WERI-Rb-1 (cell line): ENCODE results near the gene FOXP4.

Experiments
- DNase-seq: peaks from one replicate; pipeline ENCODE4 v3.0.0-alpha.2; 2020
- H3K27ac ChIP-seq: fragments of 250-450 bp; sonication (Bioruptor Pico); 2 replicates; pipeline ENCODE4 v1.5.1; 2020; ENCODE audit warnings: mild to moderate bottlenecking, moderate library complexity
- H3K27me3 ChIP-seq: fragments of 250-450 bp; sonication (Bioruptor Pico); 2 replicates; pipeline ENCODE4 v1.5.1; 2021; ENCODE audit warnings: mild to moderate bottlenecking, low read depth, moderate library complexity; ENCODE audit not compliant: insufficient read depth, severe bottlenecking
- H3K36me3 ChIP-seq: fragments of 250-450 bp; sonication (Bioruptor Pico); 2 replicates; pipeline ENCODE4 v1.5.1; 2020; ENCODE audit warnings: mild to moderate bottlenecking, moderate library complexity
- H3K4me3 ChIP-seq: 2 replicates; pipeline ENCODE4 v1.5.1; 2011; ENCODE audit warnings: low read depth, mild to moderate bottlenecking, control low read depth, low read length
- H3K9me3 ChIP-seq: fragments of 250-450 bp; sonication (Bioruptor Pico); 2 replicates; pipeline ENCODE4 v1.5.1; 2021; ENCODE audit warnings: mild to moderate bottlenecking, moderate library complexity; ENCODE audit not compliant: severe bottlenecking
- TF ChIP-seq, protein P1 (sequence below): IDR thresholded peaks from 2 replicates; pipeline ENCODE4 v1.5.1; 2011; ENCODE audit warnings: low read depth, mild to moderate bottlenecking, control low read depth, inconsistent platforms, low read length

FOXP4 gene

DNA sequence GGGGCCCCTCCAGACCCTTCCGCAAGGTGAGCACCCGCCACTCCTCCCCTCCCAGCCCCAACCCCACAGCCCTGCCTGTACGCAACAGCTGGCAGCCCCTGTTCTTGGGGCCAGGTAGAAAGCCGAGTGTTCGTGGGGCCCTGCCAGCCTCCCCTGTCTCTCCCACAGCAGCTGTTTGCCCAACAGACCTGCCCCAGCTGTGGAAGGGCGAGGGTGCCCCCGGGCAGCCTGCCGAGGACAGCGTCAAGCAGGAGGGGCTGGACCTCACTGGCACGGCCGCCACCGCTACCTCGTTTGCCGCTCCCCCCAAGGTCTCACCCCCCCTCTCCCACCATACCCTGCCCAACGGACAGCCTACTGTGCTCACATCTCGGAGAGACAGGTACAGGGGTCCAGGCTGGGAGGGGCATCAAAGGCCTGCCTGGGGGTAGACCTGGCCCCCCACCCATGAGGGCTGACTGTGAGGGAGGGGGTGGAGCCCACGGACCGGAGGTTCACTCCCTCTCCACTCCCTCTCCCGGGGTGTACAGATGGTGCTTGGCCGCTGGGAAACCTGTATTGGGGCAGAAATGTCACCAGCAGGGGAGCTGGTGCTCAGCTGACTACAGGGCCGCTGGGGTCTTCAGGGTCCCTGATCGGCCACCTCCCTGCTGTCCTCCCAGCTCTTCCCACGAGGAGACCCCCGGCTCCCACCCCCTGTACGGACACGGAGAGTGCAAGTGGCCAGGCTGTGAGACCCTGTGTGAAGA lies 41.1 kb downstream of the FOXP4 start:
- peak overlapping the region; percentile 40 for H3K27ac ChIP-seq
- no peaks in the 10 kb centered on the region for H3K9me3 ChIP-seq
- TF ChIP-seq, protein P1, sequence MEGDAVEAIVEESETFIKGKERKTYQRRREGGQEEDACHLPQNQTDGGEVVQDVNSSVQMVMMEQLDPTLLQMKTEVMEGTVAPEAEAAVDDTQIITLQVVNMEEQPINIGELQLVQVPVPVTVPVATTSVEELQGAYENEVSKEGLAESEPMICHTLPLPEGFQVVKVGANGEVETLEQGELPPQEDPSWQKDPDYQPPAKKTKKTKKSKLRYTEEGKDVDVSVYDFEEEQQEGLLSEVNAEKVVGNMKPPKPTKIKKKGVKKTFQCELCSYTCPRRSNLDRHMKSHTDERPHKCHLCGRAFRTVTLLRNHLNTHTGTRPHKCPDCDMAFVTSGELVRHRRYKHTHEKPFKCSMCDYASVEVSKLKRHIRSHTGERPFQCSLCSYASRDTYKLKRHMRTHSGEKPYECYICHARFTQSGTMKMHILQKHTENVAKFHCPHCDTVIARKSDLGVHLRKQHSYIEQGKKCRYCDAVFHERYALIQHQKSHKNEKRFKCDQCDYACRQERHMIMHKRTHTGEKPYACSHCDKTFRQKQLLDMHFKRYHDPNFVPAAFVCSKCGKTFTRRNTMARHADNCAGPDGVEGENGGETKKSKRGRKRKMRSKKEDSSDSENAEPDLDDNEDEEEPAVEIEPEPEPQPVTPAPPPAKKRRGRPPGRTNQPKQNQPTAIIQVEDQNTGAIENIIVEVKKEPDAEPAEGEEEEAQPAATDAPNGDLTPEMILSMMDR: peak; percentile 88
- H3K27me3 ChIP-seq: no peaks in the 10 kb centered on the region
- peaks cover 81% of the 10 kb centered on the region for H3K36me3 ChIP-seq
- no peak overlapping the region for H3K4me3 ChIP-seq
- peak; percentile 83 for DNase-seq

DNA sequence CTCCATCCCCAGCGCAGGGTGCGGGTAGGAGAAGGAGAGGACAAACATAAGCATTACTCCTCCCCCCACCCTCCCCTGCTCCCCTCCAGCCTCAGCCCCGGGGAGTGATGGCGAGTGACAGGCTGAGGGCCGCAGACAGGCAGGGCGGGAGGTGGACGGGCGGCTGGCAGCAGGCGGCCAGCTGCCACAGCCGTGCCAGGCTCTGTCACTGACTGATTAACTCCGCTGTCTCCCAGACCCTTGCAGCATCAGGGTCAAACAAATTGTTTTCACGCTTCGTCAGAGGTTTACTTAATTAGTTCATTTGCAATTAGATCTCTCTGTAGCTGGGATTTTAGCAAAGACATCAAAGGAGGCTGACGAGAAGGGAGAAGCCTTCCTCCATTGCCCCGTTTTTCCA lies 41.9 kb downstream of the FOXP4 start:
- Histone ChIP-seq H3K4me3 (no peak overlapping the region), H3K27ac (peak overlapping the region; percentile 40; the same call in 1 of the 2 replicates), H3K27me3 (no peaks in the 10 kb centered on the region), H3K9me3 (no peaks in the 10 kb centered on the region), H3K36me3 (peaks cover 88% of the 10 kb centered on the region)
- DNase-seq: no peak
- TF ChIP-seq, protein P1: no peak

DNA sequence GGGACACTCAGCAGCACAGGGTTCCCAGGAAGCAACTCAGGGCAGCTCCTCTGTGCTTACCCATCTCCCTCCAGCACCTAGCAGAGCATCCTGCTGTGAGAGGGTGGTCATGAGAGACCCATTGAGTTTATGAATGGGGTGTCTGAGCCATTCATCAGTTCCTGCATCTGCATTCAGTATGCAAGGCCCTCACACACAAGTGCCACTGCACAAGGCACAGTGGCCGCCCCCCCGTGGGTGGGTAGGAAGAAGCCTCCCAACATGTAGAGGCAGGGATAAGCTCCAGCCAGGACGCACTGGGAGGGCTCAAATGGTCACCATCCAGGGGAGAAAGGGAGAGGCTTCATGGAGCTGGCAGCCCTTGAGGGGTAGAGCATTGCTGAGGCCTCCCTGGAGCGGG lies 43.0 kb downstream of the FOXP4 start:
- no peak for DNase-seq
- TF ChIP-seq, protein P1: no peak

DNA sequence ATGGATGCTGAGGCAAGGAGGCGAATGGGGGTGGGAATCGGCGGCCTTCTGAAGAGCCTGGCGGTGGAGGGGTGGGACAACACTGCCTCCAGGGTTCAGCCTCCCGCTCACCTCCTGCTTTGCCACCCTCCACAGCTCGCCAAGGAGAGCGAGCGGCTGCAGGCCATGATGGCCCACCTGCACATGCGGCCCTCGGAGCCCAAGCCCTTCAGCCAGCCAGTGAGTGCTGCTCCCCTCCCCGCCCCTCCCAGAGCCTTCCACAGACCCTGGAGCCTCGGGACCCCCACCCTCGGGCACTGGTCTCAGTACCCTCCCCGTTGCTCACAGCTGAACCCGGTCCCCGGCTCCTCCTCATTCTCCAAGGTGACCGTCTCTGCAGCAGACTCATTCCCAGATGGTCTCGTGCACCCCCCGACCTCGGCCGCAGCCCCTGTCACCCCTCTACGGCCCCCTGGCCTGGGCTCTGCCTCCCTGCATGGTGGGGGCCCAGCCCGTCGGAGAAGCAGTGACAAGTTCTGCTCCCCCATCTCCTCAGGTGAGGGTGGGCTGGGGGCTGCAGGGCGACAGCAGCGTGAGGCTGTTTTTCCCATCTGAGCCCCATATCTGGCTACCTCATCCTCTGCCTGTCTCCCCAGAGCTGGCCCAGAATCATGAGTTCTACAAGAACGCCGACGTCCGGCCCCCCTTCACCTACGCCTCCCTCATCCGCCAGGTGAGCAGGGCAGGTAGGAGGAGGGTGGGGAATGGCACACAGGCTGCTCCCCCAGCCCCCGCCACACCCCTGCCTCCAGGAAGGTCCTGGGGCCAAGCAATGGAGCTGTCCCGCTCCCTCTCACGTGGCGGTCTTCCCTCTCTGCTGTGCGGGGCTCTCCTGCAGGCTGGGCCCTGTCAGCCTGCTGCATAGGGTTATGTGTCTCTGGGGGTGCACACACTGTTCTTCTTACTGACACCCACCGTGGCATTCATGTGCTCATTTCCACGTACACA lies 43.7 kb downstream of the FOXP4 start:
- DNase-seq: no peak
- H3K36me3 ChIP-seq: peaks cover 86% of the 10 kb centered on the region
- no peaks in the 10 kb centered on the region for H3K9me3 ChIP-seq
- TF ChIP-seq, protein P1: no peak
- no peaks in the 10 kb centered on the region for H3K27me3 ChIP-seq
- H3K27ac ChIP-seq: no peak overlapping the region
- H3K4me3 ChIP-seq: no peak overlapping the region

More for the DNA sequence above, 43.0 kb downstream of the FOXP4 start:
- Histone ChIP-seq H3K27ac (no peak overlapping the region), H3K36me3 (peaks cover 88% of the 10 kb centered on the region), H3K27me3 (no peaks in the 10 kb centered on the region), H3K9me3 (no peaks in the 10 kb centered on the region), H3K4me3 (no peak overlapping the region)

DNA sequence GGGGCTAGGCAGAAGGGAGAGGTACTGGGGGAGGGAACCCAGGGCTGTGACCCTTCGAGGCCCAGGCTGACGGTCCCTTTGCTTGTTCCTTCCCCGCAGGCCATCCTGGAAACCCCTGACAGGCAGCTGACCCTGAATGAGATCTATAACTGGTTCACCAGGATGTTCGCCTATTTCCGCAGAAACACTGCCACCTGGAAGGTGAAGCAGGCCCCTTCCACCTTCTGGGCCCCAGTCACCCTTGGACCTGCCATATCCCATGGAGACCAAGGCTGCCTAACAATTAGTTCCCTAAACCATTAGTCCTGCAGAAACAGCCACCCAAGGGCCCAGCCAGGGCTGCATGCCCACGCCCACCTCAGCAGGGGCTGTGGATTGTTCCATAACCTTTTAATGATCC lies 44.9 kb downstream of the FOXP4 start:
- H3K9me3 ChIP-seq: no peaks in the 10 kb centered on the region
- H3K27ac ChIP-seq: no peak overlapping the region
- DNase-seq: no peak
- no peaks in the 10 kb centered on the region for H3K27me3 ChIP-seq
- H3K4me3 ChIP-seq: no peak overlapping the region
- H3K36me3 ChIP-seq: peaks cover 86% of the 10 kb centered on the region
- TF ChIP-seq, protein P1: no peak
